K562 (cell line): Measurements from ENCODE around the gene ALX3. TPM values are rescaled to one million over a fixed set of nuclear protein-coding genes. Genes with fewer than 3 reads are reported as not detected.

Experiments used
- ATAC-seq: fragments of 200-7000 bp; cut with Tn5 transposase; 3 replicates; pipeline ENCODE4 v1.9.1; 2020; ENCODE audit warnings: moderate library complexity
- BruUV-seq: library from RNA; stranded (reverse); fragments of 400-500 nt; replicated peaks from 2 replicates; lab custom pipeline; 2021; lab: Mats Ljungman, UMichigan
- CTCF ChIA-PET: fragments of 300-600 bp; formaldehyde crosslinking; extraction: SDS; loops from one replicate; lab custom pipeline; 2021; ENCODE audit warnings: low intra/inter-chr PET ratio; lab: Yijun Ruan, JAX
- POLR2A ChIA-PET: fragments of 300-600, 350-650 bp; sonication (Branson Sonifier 250); formaldehyde crosslinking; extraction: SDS; loops from one replicate; lab custom pipeline; 2021; ENCODE audit warnings: antibody characterized with exemption, inconsistent platforms; lab: Yijun Ruan, JAX
- DNase-seq, 4 experiments: peaks; one replicate each; pipeline versions ENCODE4 v3.0.0 to v3.0.0-alpha.2; 2011 to 2018; ENCODE audit warnings: low spot score in 3 of 4, mixed read lengths in 3 of 4; ENCODE audit errors: extremely low read depth in 1 of 4
- FAIRE-seq: peaks from 2 replicates; lab custom pipeline; 2011; peaks lifted over from hg19 to GRCh38; lab: Jason Lieb, UNC
- H2AFZ ChIP-seq: 2 replicates; pipeline ENCODE4 v1.6.0; 2011; ENCODE audit warnings: low read depth, low read length, control low read depth, inconsistent platforms
- H3K27ac ChIP-seq: fragments of 200-600 bp; 3 replicates; pipeline ENCODE4 v1.8.0; 2011; ENCODE audit warnings: low read depth, mild to moderate bottlenecking, control low read depth, inconsistent platforms, low read length, moderate library complexity, mixed read lengths; ENCODE audit errors: extremely low read depth
- H3K27me3 ChIP-seq, 2 experiments: fragments of 300-600 bp in 1 of 2; 2 replicates in 1 of 2; 3 replicates in 1 of 2; pipeline versions ENCODE4 v1.6.0 to v1.8.0; 2011; ENCODE audit warnings: inconsistent platforms in 2 of 2, low read length in 2 of 2, mild to moderate bottlenecking in 1 of 2, mixed read lengths in 1 of 2, moderate library complexity in 1 of 2; ENCODE audit not compliant: control insufficient read depth in 2 of 2, insufficient read depth in 2 of 2
- H3K36me3 ChIP-seq: fragments of 300-600 bp; 3 replicates; pipeline ENCODE4 v1.8.0; 2011; ENCODE audit warnings: mild to moderate bottlenecking, low read length, inconsistent platforms; ENCODE audit not compliant: control insufficient read depth, insufficient read depth
- H3K4me1 ChIP-seq, 2 experiments: fragments of 200-600 bp in 1 of 2; replicated peaks in 1 of 2; 2 replicates in 1 of 2; 3 replicates in 1 of 2; pipeline versions ENCODE4 v1.5.1 to v1.8.0; 2011; ENCODE audit warnings: inconsistent platforms in 2 of 2, low read length in 2 of 2, mild to moderate bottlenecking in 1 of 2, mixed read lengths in 1 of 2, moderate library complexity in 1 of 2; ENCODE audit not compliant: control insufficient read depth in 2 of 2, insufficient read depth in 2 of 2
- H3K4me2 ChIP-seq: 2 replicates; pipeline ENCODE4 v1.6.1; 2011; ENCODE audit warnings: low read length, control low read depth, inconsistent platforms, mixed read lengths; ENCODE audit not compliant: insufficient read depth
- H3K4me3 ChIP-seq: fragments of 200-600 bp; sonication (generic), shearing (Covaris generic); 2 replicates; pipeline ENCODE4 v1.5.1; 2016; ENCODE audit warnings: control low read depth, inconsistent platforms
- H3K79me2 ChIP-seq: fragments of 200-600 bp; 3 replicates; pipeline ENCODE4 v1.8.0; 2011; ENCODE audit warnings: low read length, inconsistent platforms; ENCODE audit not compliant: control insufficient read depth, insufficient read depth
- H3K9ac ChIP-seq, 2 experiments: 2 replicates each; pipeline versions ENCODE4 v1.6.0 to v1.6.1; 2011; ENCODE audit warnings: low read depth in 2 of 2, low read length in 2 of 2, control low read depth in 1 of 2, inconsistent platforms in 1 of 2, mild to moderate bottlenecking in 1 of 2, mixed read lengths in 1 of 2; ENCODE audit not compliant: insufficient read depth in 1 of 2
- H3K9me1 ChIP-seq: one replicate; pipeline ENCODE4 v1.6.0; 2011; ENCODE audit warnings: inconsistent platforms, mild to moderate bottlenecking, low read length, moderate library complexity; ENCODE audit not compliant: control insufficient read depth, insufficient read depth
- H3K9me3 ChIP-seq: replicated peaks from 2 replicates; pipeline ENCODE4 v1.5.1; 2011; ENCODE audit warnings: low read depth, low read length, inconsistent platforms; ENCODE audit not compliant: control insufficient read depth, insufficient read depth
- H4K20me1 ChIP-seq: replicated peaks from 2 replicates; pipeline ENCODE4 v1.6.1; 2011; ENCODE audit warnings: low read length, inconsistent platforms, mixed read lengths; ENCODE audit not compliant: control insufficient read depth, insufficient read depth
- HBP1 ChIP-seq: fragments of 450-650 bp; formaldehyde crosslinking; IDR thresholded peaks from 2 replicates; pipeline ENCODE4 v1.4.0; 2022; ENCODE audit warnings: missing genetic modification characterization
- KLF10 ChIP-seq: fragments of 250-450 bp; sonication (Bioruptor Pico); IDR thresholded peaks from 2 replicates; pipeline ENCODE4 v1.6.1; 2021; ENCODE audit warnings: matching md5 sums
- WGBS: fragments of 100-300 bp; shearing (Covaris generic); methylation state at CpG from one replicate; pipeline ENCODE4 v1.1.6; 2016; ENCODE audit warnings: low coverage, mixed read lengths; ENCODE audit not compliant: insufficient coverage; ENCODE audit errors: missing lambda C conversion rate; 5-methylcytosine and 5-hydroxymethylcytosine counted together
- in situ Hi-C: fragments of 300-500 bp; cut with MboI; formaldehyde crosslinking; loops from 4 replicates; pipeline ENCODE4 v1.15.0; 2018; ENCODE audit warnings: inconsistent platforms, mixed read lengths
- intact Hi-C: fragments of 100-400 bp; cut with micrococcal nuclease; formaldehyde crosslinking; loops from 2 replicates; pipeline ENCODE4 v1.14.2; 2022
- polyA plus RNA-seq, 8 experiments: library from polyadenylated mRNA; depleted of rRNA in 4 of 8; stranded (reverse) in 5 of 8; unstranded in 3 of 8; fragments of >200 nt; fragmentation: Nextera tagmentation in 2 of 8; fragmentation: Illumina TruSeq in 1 of 8; extraction: Ambion mirVana in 2 of 8; extraction: Trizol in 1 of 8; gene quantifications; 2 replicates each; pipeline versions ENCODE4 v1.2.1 to v1.2.3, GENCODE V29; 2011 to 2014; ENCODE audit warnings: inconsistent platforms in 1 of 8, missing spikeins in 1 of 8
- total RNA-seq, 7 experiments: library from RNA; depleted of rRNA in 6 of 7; stranded (reverse); fragments of >200 nt in 6 of 7; fragmentation: Illumina TruSeq in 2 of 7; extraction: Trizol in 2 of 7; gene quantifications; 2 replicates each; pipeline versions ENCODE4 v1.2.1 to v1.2.3, GENCODE V29; 2011 to 2021; ENCODE audit warnings: low replicate concordance in 1 of 7

ALX3 gene
- total and polyA plus RNA-seq, 9 of the 15 experiments (the other 6 are each of a cell fraction or from before 2014, with no cell fraction given), result not detected

GRCh38 chr1:110085671-110086070 is 15.2 kb upstream of the ALX3 start:
- H3K79me2 ChIP-seq, result no peaks in the 10 kb centered on the region
- in situ Hi-C loops, result no loop called here
- ChIA-PET CTCF (no interaction called here), POLR2A (no interaction called here)
- H3K4me2 ChIP-seq, result no peak overlapping the region
- ATAC-seq, result no peak
- H3K4me3 ChIP-seq, result no peak overlapping the region
- no peak for DNase-seq
- H3K27ac ChIP-seq, result no peak overlapping the region
- no peaks in the 10 kb centered on the region; the same call in 1 of the 2 replicates for H4K20me1 ChIP-seq
- H3K9me3 ChIP-seq, result no peaks in the 10 kb centered on the region
- H3K9ac ChIP-seq, result no peak overlapping the region
- peaks cover 30 to 57% of the 10 kb centered on the region in 2 experiments for H3K27me3 ChIP-seq
- H2AFZ ChIP-seq, result no peak overlapping the region
- BruUV-seq, result no TSS peak
- H3K9me1 ChIP-seq, result peaks cover 5% of the 10 kb centered on the region
- H3K4me1 ChIP-seq, result peaks cover 13 to 24% of the 10 kb centered on the region in 2 experiments
- intact Hi-C loops, result no loop called here
- H3K36me3 ChIP-seq, result no peaks in the 10 kb centered on the region
- TF ChIP-seq HBP1 (0 out of 2 replicates have a peak, but pooled peaks have one; percentile 33), KLF10 (CRISPR knock-in tag) (no peak)
- FAIRE-seq, result no peak
- WGBS, result 3% methylated on average over 5 of the region's 5 CpGs
